ENCODE results near the gene KCNK3.

GRCh38 chr2:26696351-26696816 lies 3.9 kb downstream of the KCNK3 start:
- TF ChIP-seq POLR2AphosphoS5 (IDR thresholded peaks at IDR 0.05; ENCODE audit: low read depth, low read length) (no peak), CTCF (IDR thresholded peaks at IDR 0.05) (no peak), TCF7L2 (IDR thresholded peaks at IDR 0.05; ENCODE audit: low read depth, low read length) (no peak), REST (IDR thresholded peaks at IDR 0.05; ENCODE audit: insufficient read depth in 1 of 2, low read depth in 2 of 2, low read length in 1 of 2) (no peak), SIN3A (IDR thresholded peaks at IDR 0.05; ENCODE audit: borderline replicate concordance, insufficient read depth, low read depth, low read length) (no peak)
